Esophagus muscularis mucosa (tissue), 4 donors: Measurements from ENCODE around the gene MYCBP2. TPM values are rescaled to one million over a fixed set of nuclear protein-coding genes. Genes with fewer than 3 reads are reported as not detected.

Experiments
- DNase-seq: peaks from one replicate; pipeline ENCODE4 v3.0.0-alpha.2; 2017; ENCODE audit errors: extremely low spot score
- H3K27ac ChIP-seq, 4 donors: fragments of 200-600 bp; sonication (generic); replicated peaks in 1 of 4; 1 replicate in 3 of 4; 2 replicates in 1 of 4; pipeline ENCODE4 v1.5.1; 2016 to 2019; ENCODE audit warnings: mild to moderate bottlenecking in 1 of 4
- H3K27me3 ChIP-seq, 4 donors: fragments of 200-600 bp; sonication (generic); one replicate each; pipeline versions ENCODE4 v1.5.1 to v1.6.0; 2016 to 2019
- H3K36me3 ChIP-seq, 4 donors: fragments of 200-600 bp; sonication (generic); one replicate each; pipeline ENCODE4 v1.5.1; 2016 to 2019
- H3K4me1 ChIP-seq, 4 donors: fragments of 200-600 bp; sonication (generic); one replicate each; pipeline ENCODE4 v1.5.1; 2016 to 2019
- H3K4me3 ChIP-seq, 4 donors: fragments of 200-600 bp; sonication (generic); 1 replicate in 2 of 4; 2 replicates in 2 of 4; pipeline ENCODE4 v1.5.1; 2016 to 2019; ENCODE audit warnings: mild to moderate bottlenecking in 4 of 4, moderate library complexity in 1 of 4
- H3K9me3 ChIP-seq, 4 donors: fragments of 200-600 bp; sonication (generic); 1 replicate in 3 of 4; 2 replicates in 1 of 4; pipeline ENCODE4 v1.5.1; 2016 to 2019
- EP300 ChIP-seq: sonication (generic); formaldehyde crosslinking; IDR thresholded peaks from one replicate; pipeline ENCODE4 v1.6.1; 2017; ENCODE audit warnings: antibody characterized with exemption
- POLR2A ChIP-seq: fragments of 450-650 bp; IDR thresholded peaks from one replicate; pipeline ENCODE4 v1.6.1; 2017; ENCODE audit warnings: antibody characterized with exemption, moderate library complexity, mild to moderate bottlenecking, low read depth
- POLR2AphosphoS5 ChIP-seq, 2 donors: sonication (generic); formaldehyde crosslinking; IDR thresholded peaks; one replicate each; pipeline ENCODE4 v1.6.1; 2017; ENCODE audit warnings: antibody characterized with exemption in 2 of 2
- WGBS: methylation state at CpG from one replicate; pipeline ENCODE4 v1.1.5; 2018; 5-methylcytosine and 5-hydroxymethylcytosine counted together
- intact Hi-C: fragments of 100-400 bp; cut with DNase I; formaldehyde crosslinking; loops from one replicate; pipeline ENCODE4 v1.15.1; 2023
- total RNA-seq, 4 donors: library from RNA; depleted of rRNA; stranded (reverse); fragments of >200 nt; gene quantifications; one replicate each; pipeline versions ENCODE4 v1.1.0 to v1.2.1, GENCODE V29; 2016
- TF ChIP-seq, protein P1 (sequence below), 3 experiments: fragments of 200-600 bp in 2 of 3; fragments of 450-650 bp in 1 of 3; sonication (generic) in 2 of 3; IDR thresholded peaks; one replicate each; pipeline ENCODE4 v1.5.1; 2017 to 2019; ENCODE audit warnings: antibody characterized with exemption in 3 of 3, mild to moderate bottlenecking in 2 of 3, moderate library complexity in 1 of 3

MYCBP2 gene
- total RNA-seq, 4 donors from 2014 or later: 96.1 to 117 (median 108) TPM

DNA sequence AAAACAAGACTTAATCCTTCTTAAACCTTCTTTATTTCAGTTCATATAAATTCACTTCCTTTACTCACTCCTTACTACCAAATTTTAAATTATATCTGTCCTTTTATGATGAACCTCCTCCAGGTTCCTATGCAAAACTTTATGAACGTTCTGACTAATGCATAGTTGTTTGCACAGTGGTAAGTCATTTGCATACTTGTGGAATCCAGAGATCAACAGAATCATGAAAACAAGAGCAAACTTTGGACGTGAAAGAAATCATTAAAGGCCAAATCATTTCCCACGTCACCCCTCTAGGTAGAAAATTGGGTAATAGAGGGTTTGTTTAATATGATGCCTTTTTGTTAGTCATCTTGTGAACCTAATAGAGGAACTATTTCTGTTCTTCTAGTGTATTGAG is 32.3 kb upstream of the MYCBP2 start:
- no peaks in the 10 kb centered on the region for H3K9me3 ChIP-seq
- intact Hi-C loops: no loop called here

DNA sequence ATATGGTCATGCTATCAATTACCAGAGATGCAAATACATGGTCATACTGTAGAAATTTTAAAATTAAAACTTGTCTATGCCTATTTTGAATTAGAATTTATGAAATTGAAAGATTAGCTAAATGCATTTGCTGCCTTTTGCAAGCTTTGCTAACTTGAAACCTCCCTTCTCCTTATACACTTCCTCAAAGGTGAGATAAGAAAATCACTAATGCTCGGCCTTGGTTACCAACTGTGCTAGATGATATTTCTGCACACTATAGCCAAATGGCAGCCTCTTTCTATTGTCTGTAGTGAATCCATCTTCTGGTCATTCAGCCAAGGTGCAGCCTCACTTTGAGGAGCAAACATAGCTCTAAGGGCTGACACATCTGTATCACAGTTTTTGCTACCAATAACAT is 31.1 kb upstream of the MYCBP2 start:
- Histone ChIP-seq H3K4me3 (no peak overlapping the region), H3K27ac (no peak overlapping the region), H3K4me1 (no peaks in the 10 kb centered on the region), H3K36me3 (no peaks in the 10 kb centered on the region), H3K27me3 (no peaks in the 10 kb centered on the region), H3K9me3 (no peaks in the 10 kb centered on the region)
- DNase-seq: no peak
- intact Hi-C loops: no loop called here
- WGBS: 96% methylated on average over 1 of the region's 1 CpG
- TF ChIP-seq POLR2A: no peak
- TF ChIP-seq POLR2AphosphoS5 (IDR thresholded peaks at IDR 0.05): no peak
- TF ChIP-seq, protein P1, sequence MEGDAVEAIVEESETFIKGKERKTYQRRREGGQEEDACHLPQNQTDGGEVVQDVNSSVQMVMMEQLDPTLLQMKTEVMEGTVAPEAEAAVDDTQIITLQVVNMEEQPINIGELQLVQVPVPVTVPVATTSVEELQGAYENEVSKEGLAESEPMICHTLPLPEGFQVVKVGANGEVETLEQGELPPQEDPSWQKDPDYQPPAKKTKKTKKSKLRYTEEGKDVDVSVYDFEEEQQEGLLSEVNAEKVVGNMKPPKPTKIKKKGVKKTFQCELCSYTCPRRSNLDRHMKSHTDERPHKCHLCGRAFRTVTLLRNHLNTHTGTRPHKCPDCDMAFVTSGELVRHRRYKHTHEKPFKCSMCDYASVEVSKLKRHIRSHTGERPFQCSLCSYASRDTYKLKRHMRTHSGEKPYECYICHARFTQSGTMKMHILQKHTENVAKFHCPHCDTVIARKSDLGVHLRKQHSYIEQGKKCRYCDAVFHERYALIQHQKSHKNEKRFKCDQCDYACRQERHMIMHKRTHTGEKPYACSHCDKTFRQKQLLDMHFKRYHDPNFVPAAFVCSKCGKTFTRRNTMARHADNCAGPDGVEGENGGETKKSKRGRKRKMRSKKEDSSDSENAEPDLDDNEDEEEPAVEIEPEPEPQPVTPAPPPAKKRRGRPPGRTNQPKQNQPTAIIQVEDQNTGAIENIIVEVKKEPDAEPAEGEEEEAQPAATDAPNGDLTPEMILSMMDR (IDR thresholded peaks at IDR 0.05): no peak
- TF ChIP-seq EP300: no peak

More for the DNA sequence above, 32.3 kb upstream of the MYCBP2 start:
- DNase-seq: no peak
- 80% methylated on average over 3 of the region's 3 CpGs for WGBS
- no peaks in the 10 kb centered on the region for H3K27me3 ChIP-seq
- no peak overlapping the region for H3K4me3 ChIP-seq
- H3K4me1 ChIP-seq: no peaks in the 10 kb centered on the region
- H3K27ac ChIP-seq: no peak overlapping the region
- no peaks in the 10 kb centered on the region for H3K36me3 ChIP-seq
- no peak for TF ChIP-seq POLR2AphosphoS5 (IDR thresholded peaks at IDR 0.05)
- TF ChIP-seq, protein P1 (IDR thresholded peaks at IDR 0.05): no peak
- no peak for TF ChIP-seq POLR2A
- no peak for TF ChIP-seq EP300

GRCh38 chr13:77356155-77356554 is 29.3 kb upstream of the MYCBP2 start:
- no peak overlapping the region for H3K27ac ChIP-seq
- no peaks in the 10 kb centered on the region for H3K27me3 ChIP-seq
- H3K4me1 ChIP-seq: no peaks in the 10 kb centered on the region
- H3K4me3 ChIP-seq: no peak overlapping the region
- no peaks in the 10 kb centered on the region for H3K9me3 ChIP-seq
- WGBS: 91% methylated on average over 2 of the region's 2 CpGs
- no peak for TF ChIP-seq EP300
- TF ChIP-seq POLR2A: no peak
- TF ChIP-seq POLR2AphosphoS5 (IDR thresholded peaks at IDR 0.05): no peak
- TF ChIP-seq, protein P1 (IDR thresholded peaks at IDR 0.05): no peak
- intact Hi-C loops: no loop called here
- H3K36me3 ChIP-seq: no peaks in the 10 kb centered on the region
- DNase-seq: no peak

DNA sequence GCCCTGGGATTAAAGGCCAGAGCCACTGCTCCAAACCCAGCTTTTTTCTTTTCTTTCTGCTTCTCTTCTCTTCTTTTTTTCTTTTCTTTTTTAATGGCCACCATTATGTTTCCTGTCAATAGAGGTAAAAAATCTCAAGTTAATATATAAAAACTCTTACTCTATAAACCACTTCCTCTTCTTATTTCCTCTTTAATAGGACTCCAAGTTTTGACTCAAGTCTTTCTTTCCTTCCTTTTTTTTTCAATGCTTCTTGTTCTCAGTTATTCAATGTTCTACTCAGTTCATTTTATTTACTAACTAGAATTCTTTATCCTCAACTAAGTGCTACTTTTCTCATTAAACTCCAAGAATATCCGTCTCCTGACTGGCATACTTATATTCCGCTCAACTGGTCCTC is 27.1 kb upstream of the MYCBP2 start:
- no peak overlapping the region for H3K4me3 ChIP-seq
- 77% methylated on average over 2 of the region's 2 CpGs for WGBS

DNA sequence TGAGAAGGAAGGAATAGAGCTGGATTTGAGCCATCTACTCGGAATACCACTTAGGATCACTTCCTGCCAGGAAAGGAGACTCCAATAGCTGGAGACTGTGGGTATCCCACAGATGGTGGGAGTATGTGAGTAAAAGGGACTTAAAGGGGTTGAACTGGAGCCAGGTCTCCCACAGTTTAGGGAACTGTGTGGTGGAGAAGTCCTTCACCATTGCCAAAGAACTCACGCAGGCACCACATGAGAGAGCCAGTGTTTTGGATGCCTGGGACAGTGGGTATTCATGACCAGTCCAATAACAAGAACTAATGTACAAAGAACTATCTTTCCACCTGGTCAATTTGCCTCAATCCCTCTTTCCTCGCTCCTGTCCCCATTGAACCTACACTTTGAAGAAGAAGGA is 24.4 kb upstream of the MYCBP2 start:
- DNase-seq: no peak
- H3K4me1 ChIP-seq: no peaks in the 10 kb centered on the region
- H3K9me3 ChIP-seq: no peaks in the 10 kb centered on the region
- H3K36me3 ChIP-seq: no peaks in the 10 kb centered on the region
- no peak overlapping the region for H3K4me3 ChIP-seq
- TF ChIP-seq POLR2A (no peak), EP300 (no peak), POLR2AphosphoS5 (IDR thresholded peaks at IDR 0.05) (no peak)
- TF ChIP-seq, protein P1 (IDR thresholded peaks at IDR 0.05): no peak
- 81% methylated on average over 3 of the region's 3 CpGs for WGBS
- intact Hi-C loops: no loop called here
- H3K27me3 ChIP-seq: no peaks in the 10 kb centered on the region
- H3K27ac ChIP-seq: no peak overlapping the region

More for the DNA sequence above, 27.1 kb upstream of the MYCBP2 start:
- Histone ChIP-seq H3K9me3 (no peaks in the 10 kb centered on the region), H3K27ac (no peak overlapping the region), H3K36me3 (no peaks in the 10 kb centered on the region), H3K27me3 (no peaks in the 10 kb centered on the region), H3K4me1 (no peaks in the 10 kb centered on the region)
- intact Hi-C loops: no loop called here
- DNase-seq: no peak
- no peak for TF ChIP-seq POLR2AphosphoS5 (IDR thresholded peaks at IDR 0.05)
- TF ChIP-seq, protein P1 (IDR thresholded peaks at IDR 0.05): no peak
- TF ChIP-seq EP300: no peak
